ENCODE results near the gene FAHD1. TPM values are rescaled to one million over a fixed set of nuclear protein-coding genes. Genes with fewer than 3 reads are reported as not detected.
A peak's percentile ranks its signal among the peaks of the same experiment; 100 is the strongest.

Gene FAHD1
- total and polyA plus RNA-seq, 9 of the 15 experiments (the other 6 are each of a cell fraction or from before 2014, with no cell fraction given): 2.2 to 20.9 (median 10.7) TPM

DNA sequence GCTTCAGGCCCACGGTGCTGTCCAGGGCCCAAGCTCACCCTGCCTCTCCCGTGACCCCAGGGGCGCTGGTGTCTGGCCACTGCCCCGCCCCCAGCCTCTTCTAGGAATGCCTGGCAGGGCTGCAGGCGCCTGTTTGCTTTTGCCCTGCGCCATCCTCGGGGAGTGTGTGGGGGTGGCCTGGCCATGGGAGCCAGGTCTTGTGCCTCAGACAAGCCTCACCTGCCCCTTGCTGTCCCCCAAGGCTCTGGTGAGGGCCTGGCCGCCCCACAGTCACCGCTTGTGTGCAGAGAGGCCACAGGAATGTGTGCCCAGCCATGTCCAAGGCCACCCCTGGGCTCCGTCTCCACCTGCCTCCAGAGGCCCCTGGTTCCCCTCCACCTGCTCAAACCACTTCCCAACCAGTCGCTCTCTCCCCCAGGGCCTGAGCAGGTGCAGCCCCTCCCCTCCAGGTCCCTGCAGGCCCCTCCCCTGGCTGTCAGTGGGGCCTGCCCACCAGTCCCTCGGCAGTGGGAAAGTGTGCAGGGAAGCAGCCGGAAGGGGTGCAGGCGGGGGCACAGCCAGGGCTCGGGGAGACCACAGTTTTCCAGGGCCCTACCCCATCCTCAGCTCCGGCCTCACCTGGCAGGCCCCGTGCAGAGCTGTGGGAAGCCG lies 32.7 kb upstream of the FAHD1 start:
- ATAC-seq (no peak), FAIRE-seq (no peak)
- WGBS (ENCODE audit: insufficient coverage, low coverage, missing lambda C conversion rate): 77% methylated on average over 16 of the region's 18 CpGs

GRCh38 chr16:1794908-1795666 lies 31.9 kb upstream of the FAHD1 start:
- POLR2A ChIA-PET: no interaction called here
- FAIRE-seq (no peak), ATAC-seq (no peak), DNase-seq (ENCODE audit: extremely low read depth in 1 of 4, low spot score in 3 of 4) (no peak)
- H3K4me3 ChIP-seq: no peak overlapping the region
- no peaks in the 10 kb centered on the region for H3K9me1 ChIP-seq (ENCODE audit: control insufficient read depth, insufficient read depth, low read length)
- H3K36me3 ChIP-seq (ENCODE audit: control insufficient read depth, insufficient read depth, low read length): peaks cover 3% of the 10 kb centered on the region; the same call in 1 of the 3 replicates
- H3K27ac ChIP-seq (ENCODE audit: extremely low read depth, low read depth, low read length): no peak overlapping the region
- no peaks in the 10 kb centered on the region for H3K79me2 ChIP-seq (ENCODE audit: control insufficient read depth, insufficient read depth, low read length)
- H3K9ac ChIP-seq (ENCODE audit: insufficient read depth in 1 of 2, low read depth in 2 of 2, low read length in 2 of 2): no peak overlapping the region
- WGBS (ENCODE audit: insufficient coverage, low coverage, missing lambda C conversion rate): 86% methylated on average over 21 of the region's 32 CpGs
- H3K9me3 ChIP-seq (replicated peaks; ENCODE audit: control insufficient read depth, insufficient read depth, low read depth, low read length): no peaks in the 10 kb centered on the region
- in situ Hi-C loops (cut with MboI): no loop called here
- intact Hi-C loops (cut with micrococcal nuclease): no loop called here
- no TSS peak for BruUV-seq (replicated peaks)
- H3K4me1 ChIP-seq (replicated peaks in 1 of 2; ENCODE audit: control insufficient read depth in 2 of 2, insufficient read depth in 2 of 2, low read length in 2 of 2): peaks cover 0 to 36% of the 10 kb centered on the region in 2 experiments; a peak in 2 of 5 replicates
- H3K4me2 ChIP-seq (ENCODE audit: insufficient read depth, low read length): no peak overlapping the region
- no peaks in the 10 kb centered on the region for H4K20me1 ChIP-seq (replicated peaks; ENCODE audit: control insufficient read depth, insufficient read depth, low read length)
- H3K27me3 ChIP-seq (ENCODE audit: control insufficient read depth in 2 of 2, insufficient read depth in 2 of 2, low read length in 2 of 2): no peaks in the 10 kb centered on the region
- CTCF ChIA-PET (ENCODE audit: low intra/inter-chr PET ratio): no interaction called here
- no peak overlapping the region for H2AFZ ChIP-seq (ENCODE audit: low read depth, low read length)
- TF ChIP-seq ZNF316 (IDR thresholded peaks at IDR 0.05): peak; percentile 40
- TF ChIP-seq FOXK2 (conservative IDR thresholded peaks at IDR 0.05 in 1 of 2, IDR thresholded peaks at IDR 0.05 in 1 of 2; ENCODE audit: low read depth in 2 of 2): no peak
- TF ChIP-seq TSC22D4 (tag; IDR thresholded peaks at IDR 0.05): no peak
- TF ChIP-seq C11orf30 (IDR thresholded peaks at IDR 0.05; ENCODE audit: low read depth): peak; percentile 30; the same call in 1 of the 2 replicates
- no peak for TF ChIP-seq ZNF398 (CRISPR knock-in tag; IDR thresholded peaks at IDR 0.05)
- TF ChIP-seq ZNF592 (IDR thresholded peaks at IDR 0.05): no peak

More for the DNA sequence above, 32.7 kb upstream of the FAHD1 start:
- H3K4me1 ChIP-seq (replicated peaks in 1 of 2; ENCODE audit: control insufficient read depth in 2 of 2, insufficient read depth in 2 of 2, low read length in 2 of 2): peaks cover 0 to 44% of the 10 kb centered on the region in 2 experiments; a peak in 2 of 5 replicates
- no peaks in the 10 kb centered on the region for H3K9me1 ChIP-seq (ENCODE audit: control insufficient read depth, insufficient read depth, low read length)
- no peak overlapping the region for H3K27ac ChIP-seq (ENCODE audit: extremely low read depth, low read depth, low read length)
- no peak overlapping the region for H2AFZ ChIP-seq (ENCODE audit: low read depth, low read length)
- DNase-seq (ENCODE audit: extremely low read depth in 1 of 4, low spot score in 3 of 4): no peak
- intact Hi-C loops (cut with micrococcal nuclease): no loop called here
- no peak overlapping the region for H3K4me2 ChIP-seq (ENCODE audit: insufficient read depth, low read length)
- no peak overlapping the region; a peak in 1 of 4 replicates for H3K9ac ChIP-seq (ENCODE audit: insufficient read depth in 1 of 2, low read depth in 2 of 2, low read length in 2 of 2)
- H3K36me3 ChIP-seq (ENCODE audit: control insufficient read depth, insufficient read depth, low read length): peaks cover 10% of the 10 kb centered on the region; the same call in 1 of the 3 replicates
- in situ Hi-C loops (cut with MboI): no loop called here
- H3K9me3 ChIP-seq (replicated peaks; ENCODE audit: control insufficient read depth, insufficient read depth, low read depth, low read length): no peaks in the 10 kb centered on the region
- no peaks in the 10 kb centered on the region for H4K20me1 ChIP-seq (replicated peaks; ENCODE audit: control insufficient read depth, insufficient read depth, low read length)
- H3K27me3 ChIP-seq (ENCODE audit: control insufficient read depth in 2 of 2, insufficient read depth in 2 of 2, low read length in 2 of 2): no peaks in the 10 kb centered on the region
- POLR2A ChIA-PET: no interaction called here
- no peaks in the 10 kb centered on the region for H3K79me2 ChIP-seq (ENCODE audit: control insufficient read depth, insufficient read depth, low read length)
- no peak overlapping the region for H3K4me3 ChIP-seq
- TF ChIP-seq POLR2G (IDR thresholded peaks at IDR 0.05; ENCODE audit: low read depth, low read length) (peak; percentile 25; the same call in 1 of the 2 replicates), TCF7L2 (IDR thresholded peaks at IDR 0.05; ENCODE audit: low read depth, low read length) (no peak)
- BruUV-seq (replicated peaks): no TSS peak
- CTCF ChIA-PET (ENCODE audit: low intra/inter-chr PET ratio): no interaction called here

Measured in K562 (cell line).